ENCODE data around the gene SYP. TPM values are rescaled to one million over a fixed set of nuclear protein-coding genes. Genes with fewer than 3 reads are reported as not detected.
"Not testable (repeated sequence)": the region's sequence is repeated elsewhere in the genome, so short reads cannot be mapped to it uniquely, and the experiment has no call there.

Gene SYP
- total RNA-seq, 4 donors from 2014 or later: 0.30 to 1.6 (median 1.3) TPM; not detected in 1

DNA sequence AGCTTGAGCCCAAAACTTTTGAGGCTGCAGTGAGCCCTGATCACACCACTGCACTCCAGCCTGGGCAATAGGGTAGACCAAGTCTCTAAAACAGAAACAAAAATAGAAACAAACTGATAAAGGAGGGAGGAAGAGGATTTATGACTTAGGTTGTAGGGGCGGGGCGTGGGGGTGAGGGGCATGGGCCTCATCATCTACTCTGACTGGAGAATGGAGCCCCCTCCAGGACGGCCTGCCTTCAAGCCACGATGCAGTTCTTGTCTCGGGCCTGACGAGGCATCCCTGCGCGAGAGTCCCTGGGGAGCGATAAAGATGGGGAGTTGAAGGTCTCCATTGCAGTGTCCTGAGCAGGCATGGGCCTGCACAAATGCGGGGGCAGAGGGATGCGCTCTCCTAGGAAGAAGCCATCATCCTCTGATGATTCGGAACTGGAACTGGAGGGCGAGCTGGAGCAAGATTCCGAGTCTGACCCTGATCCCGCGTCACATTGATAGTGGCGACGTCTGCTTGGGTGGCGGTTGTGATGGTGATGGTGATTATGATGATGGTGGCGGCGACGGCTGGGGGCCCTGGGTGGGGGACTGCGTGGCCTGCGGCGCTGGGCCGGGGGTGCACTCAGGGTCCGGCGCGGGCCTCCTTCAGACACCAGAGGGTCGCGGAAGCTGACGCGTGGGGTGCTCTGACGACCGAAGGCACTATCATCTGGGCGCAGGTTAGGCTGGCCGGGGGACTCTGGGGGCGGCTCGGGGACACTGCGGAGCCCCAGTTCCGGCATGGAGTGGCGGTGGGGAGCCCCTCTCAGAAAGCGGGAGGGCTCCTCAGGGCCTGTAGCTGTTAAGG is 24.3 kb downstream of the SYP start:
- Histone ChIP-seq H3K27me3 (no peaks in the 10 kb centered on the region), H3K4me1 (peaks cover 33% of the 10 kb centered on the region), H3K4me3 (no peak overlapping the region), H3K9me3 (no peaks in the 10 kb centered on the region), H3K36me3 (peaks cover 25% of the 10 kb centered on the region), H3K27ac (peak overlapping the region; percentile 54)
- DNase-seq (ENCODE audit: low spot score in 2 of 2): peak in 1 of 2 donors; percentile 58
- TF ChIP-seq POLR2AphosphoS5 (IDR thresholded peaks at IDR 0.05) (no peak), EP300 (IDR thresholded peaks at IDR 0.05) (no peak), POLR2A (IDR thresholded peaks at IDR 0.05) (no peak)
- TF ChIP-seq, protein P1, sequence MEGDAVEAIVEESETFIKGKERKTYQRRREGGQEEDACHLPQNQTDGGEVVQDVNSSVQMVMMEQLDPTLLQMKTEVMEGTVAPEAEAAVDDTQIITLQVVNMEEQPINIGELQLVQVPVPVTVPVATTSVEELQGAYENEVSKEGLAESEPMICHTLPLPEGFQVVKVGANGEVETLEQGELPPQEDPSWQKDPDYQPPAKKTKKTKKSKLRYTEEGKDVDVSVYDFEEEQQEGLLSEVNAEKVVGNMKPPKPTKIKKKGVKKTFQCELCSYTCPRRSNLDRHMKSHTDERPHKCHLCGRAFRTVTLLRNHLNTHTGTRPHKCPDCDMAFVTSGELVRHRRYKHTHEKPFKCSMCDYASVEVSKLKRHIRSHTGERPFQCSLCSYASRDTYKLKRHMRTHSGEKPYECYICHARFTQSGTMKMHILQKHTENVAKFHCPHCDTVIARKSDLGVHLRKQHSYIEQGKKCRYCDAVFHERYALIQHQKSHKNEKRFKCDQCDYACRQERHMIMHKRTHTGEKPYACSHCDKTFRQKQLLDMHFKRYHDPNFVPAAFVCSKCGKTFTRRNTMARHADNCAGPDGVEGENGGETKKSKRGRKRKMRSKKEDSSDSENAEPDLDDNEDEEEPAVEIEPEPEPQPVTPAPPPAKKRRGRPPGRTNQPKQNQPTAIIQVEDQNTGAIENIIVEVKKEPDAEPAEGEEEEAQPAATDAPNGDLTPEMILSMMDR (IDR thresholded peaks at IDR 0.05): no peak
- WGBS: 75% methylated on average over 21 of the region's 43 CpGs

DNA sequence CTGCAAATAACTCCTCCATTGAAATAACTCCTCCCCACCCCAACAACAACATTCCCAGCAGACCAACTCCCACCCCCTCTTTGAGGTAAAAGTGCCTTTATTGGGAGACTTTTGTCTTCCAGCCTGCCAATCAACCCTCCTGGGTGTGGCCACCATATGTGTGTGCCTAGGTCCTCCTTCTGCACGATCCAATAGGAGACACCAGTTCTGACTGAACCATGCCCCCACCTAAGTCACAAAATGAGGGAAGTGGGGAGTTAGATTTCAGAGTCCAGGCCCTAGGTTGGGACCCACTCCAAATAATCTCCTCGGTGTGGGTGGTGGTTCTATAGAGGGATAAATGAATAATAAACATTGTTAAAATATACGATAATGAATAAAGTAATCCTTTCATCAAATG is 25.3 kb downstream of the SYP start:
- Histone ChIP-seq H3K36me3 (peaks cover 23% of the 10 kb centered on the region), H3K4me3 (no peak overlapping the region), H3K27ac (no peak overlapping the region), H3K9me3 (no peaks in the 10 kb centered on the region), H3K27me3 (no peaks in the 10 kb centered on the region), H3K4me1 (peaks cover 33% of the 10 kb centered on the region)
- TF ChIP-seq EP300 (IDR thresholded peaks at IDR 0.05): no peak
- WGBS: 56% methylated on average over 3 of the region's 3 CpGs
- no peak for DNase-seq (ENCODE audit: low spot score in 2 of 2)

DNA sequence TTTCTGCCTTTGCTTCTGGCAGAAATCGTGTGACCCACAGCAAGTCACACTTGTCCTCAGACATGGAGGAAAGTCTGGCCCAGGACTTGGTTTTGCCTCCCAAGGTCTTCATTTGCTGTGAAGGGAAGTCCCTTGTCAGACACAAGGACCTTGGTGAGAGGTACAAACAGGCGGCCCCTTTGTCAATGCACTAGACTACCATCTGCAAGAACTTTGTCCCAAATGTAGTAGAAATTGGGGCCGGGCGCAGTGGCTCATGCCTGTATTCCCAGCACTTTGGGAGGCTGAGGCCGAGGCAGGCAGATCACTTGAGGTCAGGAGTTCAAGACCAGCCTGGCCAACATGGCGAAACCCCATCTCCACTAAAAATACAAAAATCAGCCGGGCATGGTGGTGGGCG is 26.4 kb downstream of the SYP start:
- H3K27me3 ChIP-seq; H3K9me3 ChIP-seq; DNase-seq (ENCODE audit: low spot score in 2 of 2): not testable (repeated sequence)
- Histone ChIP-seq H3K4me1 (peaks cover 33% of the 10 kb centered on the region), H3K27ac (peak overlapping the region; percentile 93), H3K36me3 (peaks cover 14% of the 10 kb centered on the region), H3K4me3 (peak overlapping the region; percentile 64)
- 79% methylated on average over 7 of the region's 8 CpGs for WGBS

DNA sequence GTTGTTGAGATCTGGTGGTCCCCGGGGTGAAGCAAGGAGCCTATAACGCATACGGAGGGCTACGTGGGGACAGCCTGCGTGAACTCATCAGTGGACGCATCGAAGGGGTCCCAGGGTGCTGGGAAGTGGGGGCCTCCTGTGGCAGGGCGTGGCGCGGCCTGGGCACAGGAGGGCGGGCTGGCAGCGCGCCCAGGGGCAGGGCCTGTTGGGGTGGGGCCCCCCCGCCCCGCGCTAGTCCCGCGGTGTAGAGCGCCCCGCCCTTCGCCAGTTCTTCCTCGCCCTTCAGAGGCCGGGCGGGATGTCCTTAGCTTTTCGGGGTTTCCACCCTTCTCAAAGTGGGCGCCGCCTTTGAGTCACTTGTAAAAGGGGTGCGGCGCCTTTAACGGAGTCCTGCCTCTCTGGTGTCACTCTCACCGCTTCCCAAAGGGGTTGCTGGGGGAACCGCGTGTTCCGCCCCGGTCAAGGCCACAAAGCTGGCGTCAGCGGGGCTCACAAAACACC is 27.7 kb downstream of the SYP start:
- WGBS: 49% methylated on average over 19 of the region's 37 CpGs

DNA sequence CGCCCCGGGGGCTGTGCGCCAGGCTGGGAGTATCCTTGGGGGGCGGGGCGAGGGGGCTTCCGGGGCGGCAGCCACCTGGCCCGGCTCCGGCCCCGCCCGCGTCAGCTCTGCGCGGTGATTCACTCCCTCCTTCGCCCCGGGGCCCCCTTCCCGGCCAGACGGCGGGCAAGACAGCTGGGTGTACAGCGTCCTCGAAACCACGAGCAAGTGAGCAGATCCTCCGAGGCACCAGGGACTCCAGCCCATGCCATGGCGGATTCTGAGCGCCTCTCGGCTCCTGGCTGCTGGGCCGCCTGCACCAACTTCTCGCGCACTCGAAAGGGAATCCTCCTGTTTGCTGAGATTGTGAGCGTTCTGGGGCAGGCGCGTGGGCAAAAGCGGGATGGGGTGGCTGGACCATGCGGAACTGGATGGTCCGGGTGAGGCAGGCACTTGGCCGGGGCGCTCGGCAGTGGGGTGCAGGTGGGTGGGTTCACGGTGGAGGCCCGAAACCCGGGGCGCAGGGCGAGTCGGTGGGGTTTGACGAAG is 28.2 kb downstream of the SYP start, which contains the start of gene PLP2:
Gene PLP2 (plus strand): TSS at position 147 of the 528 bp plus-strand sequence. CDS start 103 bp downstream, at position 250.
- 17% methylated on average over 18 of the region's 46 CpGs for WGBS
- Histone ChIP-seq H3K4me1 (peaks cover 41% of the 10 kb centered on the region), H3K27ac (peak within 1 kb of the TSS; percentile 93), H3K9me3 (no peaks in the 10 kb centered on the region), H3K27me3 (no peaks in the 10 kb centered on the region), H3K36me3 (peaks cover 13% of the 10 kb centered on the region), H3K4me3 (peak within 1 kb of the TSS; percentile 64)
- TF ChIP-seq EP300 (IDR thresholded peaks at IDR 0.05) (no peak), POLR2AphosphoS5 (IDR thresholded peaks at IDR 0.05) (no peak), POLR2A (IDR thresholded peaks at IDR 0.05) (no peak)
- TF ChIP-seq, protein P1 (IDR thresholded peaks at IDR 0.05): no peak
- DNase-seq (ENCODE audit: low spot score in 2 of 2): peak in 1 of 2 donors; percentile 78

More for the DNA sequence above, 27.7 kb downstream of the SYP start:
- peak overlapping the region; percentile 64 for H3K4me3 ChIP-seq
- H3K27me3 ChIP-seq: no peaks in the 10 kb centered on the region
- H3K9me3 ChIP-seq: no peaks in the 10 kb centered on the region
- TF ChIP-seq POLR2AphosphoS5 (IDR thresholded peaks at IDR 0.05) (peak in 1 of 3 donors; percentile 29), POLR2A (IDR thresholded peaks at IDR 0.05) (no peak), EP300 (IDR thresholded peaks at IDR 0.05) (no peak)
- TF ChIP-seq, protein P1 (IDR thresholded peaks at IDR 0.05): no peak
- H3K36me3 ChIP-seq: peaks cover 13% of the 10 kb centered on the region
- H3K27ac ChIP-seq: peak overlapping the region; percentile 93
- H3K4me1 ChIP-seq: peaks cover 41% of the 10 kb centered on the region
- DNase-seq (ENCODE audit: low spot score in 2 of 2): peak; percentile 83 to 85

DNA sequence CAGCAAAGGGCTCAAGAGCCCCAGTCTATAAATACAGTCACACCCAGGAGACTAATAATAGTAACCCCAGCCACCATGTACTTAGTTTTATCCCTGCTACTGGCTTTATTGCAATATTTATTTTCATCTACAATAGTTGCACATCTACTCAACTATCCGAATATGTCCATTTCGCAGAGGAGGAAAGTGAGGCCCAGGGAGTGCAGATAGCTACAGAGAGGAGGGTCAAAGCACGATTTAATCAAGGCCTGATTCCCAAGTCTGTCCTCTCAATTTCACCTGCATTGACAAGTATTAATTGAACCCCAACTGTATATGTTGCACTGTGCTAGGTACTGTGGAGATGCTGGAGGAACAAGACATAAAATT is 32.3 kb downstream of the SYP start:
- 63% methylated on average over 3 of the region's 3 CpGs for WGBS
- H3K9me3 ChIP-seq: no peaks in the 10 kb centered on the region
- H3K4me3 ChIP-seq: peak overlapping the region; percentile 49
- TF ChIP-seq EP300 (IDR thresholded peaks at IDR 0.05) (no peak), POLR2A (IDR thresholded peaks at IDR 0.05) (no peak), POLR2AphosphoS5 (IDR thresholded peaks at IDR 0.05) (no peak)
- TF ChIP-seq, protein P1 (IDR thresholded peaks at IDR 0.05): no peak
- H3K27ac ChIP-seq: peak overlapping the region; percentile 93
- H3K4me1 ChIP-seq: peaks cover 37% of the 10 kb centered on the region
- no peak for DNase-seq (ENCODE audit: low spot score in 2 of 2)
- no peaks in the 10 kb centered on the region for H3K27me3 ChIP-seq
- no peaks in the 10 kb centered on the region for H3K36me3 ChIP-seq

Measured in suprapubic skin (tissue), 4 donors.